ENCODE measurements around the gene SMIM45.

The SMIM45 gene

DNA sequence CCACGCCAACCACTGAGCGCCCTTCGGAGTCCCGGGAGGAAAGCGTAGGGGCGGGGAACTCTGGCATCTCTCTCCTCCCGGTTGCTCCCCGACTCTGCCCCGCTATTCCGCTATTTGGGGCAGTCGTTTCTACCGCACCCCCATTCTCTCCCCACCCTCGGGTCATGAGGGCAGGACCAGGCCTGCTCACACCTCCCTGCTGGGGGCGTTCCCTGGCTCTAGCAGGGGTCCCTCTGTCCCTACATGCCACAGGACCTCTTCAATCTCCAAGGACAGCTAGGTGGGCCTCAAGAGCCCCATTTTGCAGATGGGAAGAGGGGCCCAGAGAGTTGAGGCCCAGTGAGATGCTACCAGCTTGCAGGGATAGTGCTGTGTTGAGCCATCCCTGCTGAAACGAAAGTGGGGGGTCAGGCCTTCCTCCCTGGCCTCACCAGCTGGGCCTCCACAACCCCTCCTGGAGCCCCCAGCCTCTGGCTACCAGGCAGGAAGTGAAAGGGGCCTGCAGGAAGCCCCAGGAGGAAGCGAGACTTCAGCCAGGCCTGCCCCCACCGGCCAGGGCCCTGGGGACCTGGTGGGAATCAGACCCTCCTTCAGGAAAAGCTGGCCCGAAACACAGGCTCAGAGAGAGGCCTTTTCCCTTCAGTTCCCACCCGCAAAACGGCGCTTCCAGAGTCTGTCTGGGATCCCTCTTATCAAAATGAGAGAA is 31.5 kb upstream of the SMIM45 start:
- Histone ChIP-seq H3K4me1 (ENCODE audit: control insufficient read depth, insufficient read depth, low read length) (no peaks in the 10 kb centered on the region; the same call in 1 of the 2 replicates), H3K27ac (ENCODE audit: low read length) (no peak overlapping the region), H3K4me3 (ENCODE audit: low read depth in 2 of 2, low read length in 2 of 2) (no peak overlapping the region), H3K9me3 (ENCODE audit: control insufficient read depth, insufficient read depth, low read depth, low read length) (no peaks in the 10 kb centered on the region), H3K27me3 (ENCODE audit: control insufficient read depth, insufficient read depth, low read length) (no peaks in the 10 kb centered on the region; the same call in 1 of the 2 replicates), H3K36me3 (ENCODE audit: control insufficient read depth, insufficient read depth, low read length) (no peaks in the 10 kb centered on the region)
- no TSS peak for BruUV-seq (replicated peaks)
- ChIA-PET POLR2A (no interaction called here), CTCF (no interaction called here)
- ATAC-seq (no peak), DNase-seq (ENCODE audit: low read depth, low spot score) (no peak)
- in situ Hi-C loops (cut with HindIII; ENCODE audit: low pct_unique_long_range_greater_than_20kb, low sequenced_read_pairs) (no loop called here), intact Hi-C loops (cut with micrococcal nuclease; ENCODE audit: unreplicated experiment) (no loop called here)
- TF ChIP-seq, protein P1, sequence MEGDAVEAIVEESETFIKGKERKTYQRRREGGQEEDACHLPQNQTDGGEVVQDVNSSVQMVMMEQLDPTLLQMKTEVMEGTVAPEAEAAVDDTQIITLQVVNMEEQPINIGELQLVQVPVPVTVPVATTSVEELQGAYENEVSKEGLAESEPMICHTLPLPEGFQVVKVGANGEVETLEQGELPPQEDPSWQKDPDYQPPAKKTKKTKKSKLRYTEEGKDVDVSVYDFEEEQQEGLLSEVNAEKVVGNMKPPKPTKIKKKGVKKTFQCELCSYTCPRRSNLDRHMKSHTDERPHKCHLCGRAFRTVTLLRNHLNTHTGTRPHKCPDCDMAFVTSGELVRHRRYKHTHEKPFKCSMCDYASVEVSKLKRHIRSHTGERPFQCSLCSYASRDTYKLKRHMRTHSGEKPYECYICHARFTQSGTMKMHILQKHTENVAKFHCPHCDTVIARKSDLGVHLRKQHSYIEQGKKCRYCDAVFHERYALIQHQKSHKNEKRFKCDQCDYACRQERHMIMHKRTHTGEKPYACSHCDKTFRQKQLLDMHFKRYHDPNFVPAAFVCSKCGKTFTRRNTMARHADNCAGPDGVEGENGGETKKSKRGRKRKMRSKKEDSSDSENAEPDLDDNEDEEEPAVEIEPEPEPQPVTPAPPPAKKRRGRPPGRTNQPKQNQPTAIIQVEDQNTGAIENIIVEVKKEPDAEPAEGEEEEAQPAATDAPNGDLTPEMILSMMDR (IDR thresholded peaks at IDR 0.05), result no peak
- no peak for TF ChIP-seq SIN3A (IDR thresholded peaks at IDR 0.05; ENCODE audit: borderline replicate concordance, insufficient read depth, low read depth, low read length)
- TF ChIP-seq TCF7L2 (IDR thresholded peaks at IDR 0.05; ENCODE audit: low read depth, low read length), result no peak
- TF ChIP-seq, protein P2, sequence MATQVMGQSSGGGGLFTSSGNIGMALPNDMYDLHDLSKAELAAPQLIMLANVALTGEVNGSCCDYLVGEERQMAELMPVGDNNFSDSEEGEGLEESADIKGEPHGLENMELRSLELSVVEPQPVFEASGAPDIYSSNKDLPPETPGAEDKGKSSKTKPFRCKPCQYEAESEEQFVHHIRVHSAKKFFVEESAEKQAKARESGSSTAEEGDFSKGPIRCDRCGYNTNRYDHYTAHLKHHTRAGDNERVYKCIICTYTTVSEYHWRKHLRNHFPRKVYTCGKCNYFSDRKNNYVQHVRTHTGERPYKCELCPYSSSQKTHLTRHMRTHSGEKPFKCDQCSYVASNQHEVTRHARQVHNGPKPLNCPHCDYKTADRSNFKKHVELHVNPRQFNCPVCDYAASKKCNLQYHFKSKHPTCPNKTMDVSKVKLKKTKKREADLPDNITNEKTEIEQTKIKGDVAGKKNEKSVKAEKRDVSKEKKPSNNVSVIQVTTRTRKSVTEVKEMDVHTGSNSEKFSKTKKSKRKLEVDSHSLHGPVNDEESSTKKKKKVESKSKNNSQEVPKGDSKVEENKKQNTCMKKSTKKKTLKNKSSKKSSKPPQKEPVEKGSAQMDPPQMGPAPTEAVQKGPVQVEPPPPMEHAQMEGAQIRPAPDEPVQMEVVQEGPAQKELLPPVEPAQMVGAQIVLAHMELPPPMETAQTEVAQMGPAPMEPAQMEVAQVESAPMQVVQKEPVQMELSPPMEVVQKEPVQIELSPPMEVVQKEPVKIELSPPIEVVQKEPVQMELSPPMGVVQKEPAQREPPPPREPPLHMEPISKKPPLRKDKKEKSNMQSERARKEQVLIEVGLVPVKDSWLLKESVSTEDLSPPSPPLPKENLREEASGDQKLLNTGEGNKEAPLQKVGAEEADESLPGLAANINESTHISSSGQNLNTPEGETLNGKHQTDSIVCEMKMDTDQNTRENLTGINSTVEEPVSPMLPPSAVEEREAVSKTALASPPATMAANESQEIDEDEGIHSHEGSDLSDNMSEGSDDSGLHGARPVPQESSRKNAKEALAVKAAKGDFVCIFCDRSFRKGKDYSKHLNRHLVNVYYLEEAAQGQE (IDR thresholded peaks at IDR 0.05; ENCODE audit: insufficient read depth in 1 of 2, low read depth in 2 of 2, low read length in 1 of 2), result no peak
- no peak for TF ChIP-seq POLR2AphosphoS5 (IDR thresholded peaks at IDR 0.05; ENCODE audit: low read depth, low read length)

DNA sequence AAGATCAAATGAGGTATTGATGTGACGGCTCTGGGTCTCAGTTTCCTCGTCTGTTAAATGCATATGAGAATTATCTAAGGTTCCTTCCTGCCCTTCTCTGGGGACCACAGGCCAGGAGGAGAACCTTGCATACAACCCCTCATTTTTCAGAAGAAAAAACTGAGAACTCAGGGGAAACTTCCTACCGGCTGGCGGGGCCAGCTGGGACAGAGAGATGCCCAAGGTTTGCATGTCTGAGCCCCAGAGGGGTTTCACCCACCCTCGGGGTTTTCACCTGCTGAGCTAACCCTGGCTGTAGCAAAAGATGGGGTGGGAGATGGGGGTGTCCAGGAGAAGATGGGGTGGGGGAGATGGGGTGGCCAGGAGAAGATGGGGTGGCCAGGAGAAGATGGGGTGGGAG is 29.6 kb upstream of the SMIM45 start:
- Histone ChIP-seq H3K36me3 (ENCODE audit: control insufficient read depth, insufficient read depth, low read length) (no peaks in the 10 kb centered on the region), H3K4me3 (ENCODE audit: low read depth in 2 of 2, low read length in 2 of 2) (no peak overlapping the region), H3K9me3 (ENCODE audit: control insufficient read depth, insufficient read depth, low read depth, low read length) (no peaks in the 10 kb centered on the region), H3K27me3 (ENCODE audit: control insufficient read depth, insufficient read depth, low read length) (no peaks in the 10 kb centered on the region; the same call in 1 of the 2 replicates), H3K27ac (ENCODE audit: low read length) (no peak overlapping the region), H3K4me1 (ENCODE audit: control insufficient read depth, insufficient read depth, low read length) (no peaks in the 10 kb centered on the region)
- POLR2A ChIA-PET, result no interaction called here
- ATAC-seq (no peak), DNase-seq (ENCODE audit: low read depth, low spot score) (no peak)
- no TSS peak for BruUV-seq (replicated peaks)
- in situ Hi-C loops (cut with HindIII; ENCODE audit: low pct_unique_long_range_greater_than_20kb, low sequenced_read_pairs), result no loop called here
- CTCF ChIA-PET, result interaction anchor here (0.6 kb wide), 1 partner anchor 58 kb away, joined by 5 read pairs; no protein-coding TSS in a partner anchor
- intact Hi-C loops (cut with micrococcal nuclease; ENCODE audit: unreplicated experiment), result no loop called here
- TF ChIP-seq, protein P1 (IDR thresholded peaks at IDR 0.05), result no peak
- TF ChIP-seq, protein P2 (IDR thresholded peaks at IDR 0.05; ENCODE audit: insufficient read depth in 1 of 2, low read depth in 2 of 2, low read length in 1 of 2), result no peak
- TF ChIP-seq POLR2AphosphoS5 (IDR thresholded peaks at IDR 0.05; ENCODE audit: low read depth, low read length) (no peak), TCF7L2 (IDR thresholded peaks at IDR 0.05; ENCODE audit: low read depth, low read length) (no peak), SIN3A (IDR thresholded peaks at IDR 0.05; ENCODE audit: borderline replicate concordance, insufficient read depth, low read depth, low read length) (no peak)
